SK-N-SH (cell line): ENCODE measurements around the gene ELP4.

ENCODE experiments used
- CTCF ChIP-seq: fragments of 200-600 bp; sonication (generic); IDR thresholded peaks from 2 replicates; pipeline ENCODE4 v1.6.1; 2017; ENCODE audit warnings: antibody characterized with exemption, mild to moderate bottlenecking, moderate library complexity
- JUND ChIP-seq: IDR thresholded peaks from 2 replicates; pipeline ENCODE4 v1.4.0; 2012

- TF ChIP-seq CTCF (no peak), JUND (no peak)
Measured at GRCh38 chr11:31802609-31802989, 293.0 kb downstream of the ELP4 start.
